ENCODE results near the gene TLE3.

The TLE3 gene

GRCh38 chr15:70077188-70078147 is 20.2 kb downstream of the TLE3 start:
- no peak for DNase-seq (ENCODE audit: low spot score)
- CTCF ChIA-PET = interaction anchor here (0.7 kb wide), 1 partner anchor 593 kb away, joined by 3 read pairs; no protein-coding TSS in a partner anchor
- POLR2A ChIA-PET (ENCODE audit: low non-redundant PET) = interaction anchor here (0.6 kb wide), 2 partner anchors 28 to 337 kb away, joined by 3 to 7 read pairs; no protein-coding TSS in a partner anchor
- no peak for TF ChIP-seq CTCF (conservative IDR thresholded peaks at IDR 0.05; ENCODE audit: low read depth)
- no peak overlapping the region for H3K27ac ChIP-seq

GRCh38 chr15:70074380-70074779 is 23.3 kb downstream of the TLE3 start:
- ChIA-PET POLR2A (ENCODE audit: low non-redundant PET) (no interaction called here), CTCF (no interaction called here)
- H3K27ac ChIP-seq = no peak overlapping the region
- no peak for TF ChIP-seq CTCF (conservative IDR thresholded peaks at IDR 0.05; ENCODE audit: low read depth)
- DNase-seq (ENCODE audit: low spot score) = no peak

GRCh38 chr15:70072479-70072878 is 25.2 kb downstream of the TLE3 start:
- CTCF ChIA-PET = interaction anchor here (0.7 kb wide), 1 partner anchor 396 kb away, joined by 3 read pairs; no protein-coding TSS in a partner anchor
- no peak overlapping the region for H3K27ac ChIP-seq
- POLR2A ChIA-PET (ENCODE audit: low non-redundant PET) = no interaction called here
- DNase-seq (ENCODE audit: low spot score) = no peak
- no peak for TF ChIP-seq CTCF (conservative IDR thresholded peaks at IDR 0.05; ENCODE audit: low read depth)

GRCh38 chr15:70071799-70072198 is 25.9 kb downstream of the TLE3 start:
- no peak for DNase-seq (ENCODE audit: low spot score)
- no peak for TF ChIP-seq CTCF (conservative IDR thresholded peaks at IDR 0.05; ENCODE audit: low read depth)
- ChIA-PET CTCF (interaction anchor here (0.7 kb wide), 1 partner anchor 397 kb away, joined by 3 read pairs; no protein-coding TSS in a partner anchor), POLR2A (ENCODE audit: low non-redundant PET) (no interaction called here)
- no peak overlapping the region for H3K27ac ChIP-seq

- CTCF ChIA-PET = no interaction called here
Observed at GRCh38 chr15:70069716-70070115, 28.0 kb downstream of the TLE3 start.

More at GRCh38 chr15:70069716-70070115, 28.0 kb downstream of the TLE3 start:
- H3K27ac ChIP-seq = no peak overlapping the region
- no peak for TF ChIP-seq CTCF (conservative IDR thresholded peaks at IDR 0.05; ENCODE audit: low read depth)
- POLR2A ChIA-PET (ENCODE audit: low non-redundant PET) = no interaction called here
- DNase-seq (ENCODE audit: low spot score) = no peak

All from RWPE1 (cell line).